Vagina (tissue), 2 donors: ENCODE results near the gene AJM1. TPM values are rescaled to one million over a fixed set of nuclear protein-coding genes. Genes with fewer than 3 reads are reported as not detected.

ENCODE experiments used
- DNase-seq, 2 donors: peaks; one replicate each; pipeline ENCODE4 v3.0.0-alpha.2; 2017; ENCODE audit errors: extremely low spot score in 2 of 2
- H3K27ac ChIP-seq: fragments of 200-600 bp; sonication (generic); one replicate; pipeline ENCODE4 v1.5.1; 2019
- H3K27me3 ChIP-seq: fragments of 200-600 bp; sonication (generic); one replicate; pipeline ENCODE4 v1.5.1; 2019
- H3K36me3 ChIP-seq, 2 donors: fragments of 200-600 bp; sonication (generic); one replicate each; pipeline ENCODE4 v1.5.1; 2017 to 2019
- H3K4me1 ChIP-seq: fragments of 200-600 bp; sonication (generic); one replicate; pipeline ENCODE4 v1.5.1; 2019
- H3K4me3 ChIP-seq, 2 donors: fragments of 200-600 bp; sonication (generic); 1 replicate in 1 of 2; 2 replicates in 1 of 2; pipeline ENCODE4 v1.5.1; 2016 to 2019
- H3K9me3 ChIP-seq: fragments of 200-600 bp; sonication (generic); one replicate; pipeline ENCODE4 v1.5.1; 2019
- POLR2A ChIP-seq, 2 donors: fragments of 450-650 bp; IDR thresholded peaks; one replicate each; pipeline ENCODE4 v1.6.1; 2017; ENCODE audit warnings: antibody characterized with exemption in 2 of 2, mild to moderate bottlenecking in 2 of 2, moderate library complexity in 2 of 2
- POLR2AphosphoS5 ChIP-seq, 2 donors: sonication (generic); formaldehyde crosslinking; IDR thresholded peaks; one replicate each; pipeline ENCODE4 v1.9.0; 2017; ENCODE audit warnings: antibody characterized with exemption in 2 of 2, mild to moderate bottlenecking in 2 of 2, low read depth in 1 of 2; ENCODE audit not compliant: insufficient read depth in 1 of 2
- intact Hi-C: fragments of 100-400 bp; cut with DNase I; formaldehyde crosslinking; loops from one replicate; pipeline ENCODE4 v1.15.1; 2023
- microRNA-seq: library from miRNA; unstranded; fragments of <30 nt; microRNA quantifications from one replicate; pipeline ENCODE4, GENCODE V29; 2017; ENCODE audit warnings: borderline number of aligned reads, borderline replicate concordance
- small RNA-seq: library from RNA; depleted of rRNA; stranded (forward); fragments of <200 nt; gene quantifications from one replicate; pipeline ENCODE3, GENCODE V24; 2016
- total RNA-seq: library from RNA; depleted of rRNA; stranded (reverse); fragments of >200 nt; gene quantifications from one replicate; pipeline ENCODE4 v1.2.3, GENCODE V29; 2016
- TF ChIP-seq, protein P1 (sequence below), 3 experiments: fragments of 450-650 bp in 2 of 3; fragments of 200-600 bp in 1 of 3; sonication (generic) in 1 of 3; IDR thresholded peaks; one replicate each; pipeline ENCODE4 v1.5.1; 2017 to 2019; ENCODE audit warnings: antibody characterized with exemption in 3 of 3, mild to moderate bottlenecking in 2 of 3, moderate library complexity in 2 of 3

AJM1 gene
- total RNA-seq, 1 donor from 2014 or later = 1.2 TPM

DNA sequence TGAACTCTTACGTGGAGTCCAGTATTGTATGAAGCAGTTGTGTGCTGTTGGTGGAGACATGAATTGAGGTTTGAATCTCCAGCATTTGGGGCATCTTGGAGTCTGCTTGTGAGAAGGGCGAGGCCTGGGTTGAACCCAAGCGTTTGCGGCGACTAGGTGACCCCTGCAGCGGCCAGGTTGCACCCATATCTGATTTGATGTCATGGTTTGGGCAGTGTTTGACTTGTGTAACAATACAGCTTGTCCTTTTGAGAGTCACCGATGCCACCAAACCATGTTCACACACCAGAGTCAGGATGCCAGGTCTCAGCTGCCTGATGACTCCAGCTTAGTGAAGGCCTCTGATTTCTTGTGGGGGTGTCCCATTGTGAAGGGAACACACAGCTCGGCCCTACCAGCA, 46.2 kb downstream of the AJM1 start:
- TF ChIP-seq, protein P1, sequence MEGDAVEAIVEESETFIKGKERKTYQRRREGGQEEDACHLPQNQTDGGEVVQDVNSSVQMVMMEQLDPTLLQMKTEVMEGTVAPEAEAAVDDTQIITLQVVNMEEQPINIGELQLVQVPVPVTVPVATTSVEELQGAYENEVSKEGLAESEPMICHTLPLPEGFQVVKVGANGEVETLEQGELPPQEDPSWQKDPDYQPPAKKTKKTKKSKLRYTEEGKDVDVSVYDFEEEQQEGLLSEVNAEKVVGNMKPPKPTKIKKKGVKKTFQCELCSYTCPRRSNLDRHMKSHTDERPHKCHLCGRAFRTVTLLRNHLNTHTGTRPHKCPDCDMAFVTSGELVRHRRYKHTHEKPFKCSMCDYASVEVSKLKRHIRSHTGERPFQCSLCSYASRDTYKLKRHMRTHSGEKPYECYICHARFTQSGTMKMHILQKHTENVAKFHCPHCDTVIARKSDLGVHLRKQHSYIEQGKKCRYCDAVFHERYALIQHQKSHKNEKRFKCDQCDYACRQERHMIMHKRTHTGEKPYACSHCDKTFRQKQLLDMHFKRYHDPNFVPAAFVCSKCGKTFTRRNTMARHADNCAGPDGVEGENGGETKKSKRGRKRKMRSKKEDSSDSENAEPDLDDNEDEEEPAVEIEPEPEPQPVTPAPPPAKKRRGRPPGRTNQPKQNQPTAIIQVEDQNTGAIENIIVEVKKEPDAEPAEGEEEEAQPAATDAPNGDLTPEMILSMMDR (IDR thresholded peaks at IDR 0.05) = no peak
- Histone ChIP-seq H3K9me3 (no peaks in the 10 kb centered on the region), H3K27me3 (no peaks in the 10 kb centered on the region), H3K36me3 (no peaks in the 10 kb centered on the region), H3K4me3 (no peak overlapping the region), H3K4me1 (peaks cover 22% of the 10 kb centered on the region), H3K27ac (no peak overlapping the region)
- DNase-seq = no peak
- intact Hi-C loops = no loop called here

DNA sequence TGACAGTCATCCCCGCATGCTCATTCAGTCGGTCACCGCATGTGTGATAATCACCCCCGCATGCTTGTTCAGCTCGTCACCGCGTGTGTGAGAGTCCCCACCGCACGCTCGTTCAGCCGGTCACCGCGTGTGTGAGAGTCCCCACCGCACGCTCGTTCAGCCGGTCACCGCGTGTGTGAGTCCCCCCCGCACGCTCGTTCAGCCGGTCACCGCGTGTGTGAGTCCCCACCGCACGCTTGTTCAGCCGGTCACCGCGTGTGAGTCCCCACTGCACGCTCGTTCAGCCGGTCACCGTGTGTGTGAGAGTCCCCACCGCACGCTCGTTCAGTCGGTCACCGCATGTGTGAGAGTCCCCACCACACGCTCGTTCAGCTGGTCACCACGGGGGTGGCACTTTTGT, 47.6 kb downstream of the AJM1 start:
- H3K4me3 ChIP-seq = no peak overlapping the region
- H3K4me1 ChIP-seq = peaks cover 22% of the 10 kb centered on the region
- H3K9me3 ChIP-seq = no peaks in the 10 kb centered on the region
- DNase-seq = no peak
- H3K27me3 ChIP-seq = no peaks in the 10 kb centered on the region
- TF ChIP-seq, protein P1 (IDR thresholded peaks at IDR 0.05) = no peak
- TF ChIP-seq POLR2A (IDR thresholded peaks at IDR 0.05) (no peak), POLR2AphosphoS5 (IDR thresholded peaks at IDR 0.05; ENCODE audit: insufficient read depth in 1 of 2, low read depth in 1 of 2) (no peak)
- no peaks in the 10 kb centered on the region for H3K36me3 ChIP-seq
- H3K27ac ChIP-seq = no peak overlapping the region
- intact Hi-C loops = no loop called here

DNA sequence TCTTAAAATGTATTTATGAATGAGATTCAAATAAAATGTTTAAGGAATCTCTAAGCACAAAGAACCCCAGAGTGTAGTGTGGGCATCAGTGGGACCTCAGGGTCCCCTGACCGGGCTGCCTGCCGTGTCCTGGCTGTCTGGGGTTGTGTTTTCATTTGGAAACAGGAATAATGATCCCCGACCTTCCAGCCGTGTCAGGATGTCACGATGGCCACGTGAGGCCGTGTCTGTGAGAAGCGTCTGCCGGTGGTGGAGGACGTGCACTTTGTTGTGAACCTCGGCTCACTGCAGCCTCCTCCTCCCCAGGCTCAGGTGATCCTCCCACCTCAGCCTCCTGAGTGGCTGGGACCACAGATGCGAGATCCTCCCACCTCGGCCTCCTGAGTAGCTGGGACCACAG, 48.4 kb downstream of the AJM1 start:
- intact Hi-C loops = no loop called here
- Histone ChIP-seq H3K27me3 (no peaks in the 10 kb centered on the region), H3K4me3 (no peak overlapping the region), H3K27ac (no peak overlapping the region), H3K36me3 (no peaks in the 10 kb centered on the region), H3K9me3 (no peaks in the 10 kb centered on the region), H3K4me1 (peaks cover 17% of the 10 kb centered on the region)
- no peak for DNase-seq
- TF ChIP-seq POLR2A (IDR thresholded peaks at IDR 0.05) (no peak), POLR2AphosphoS5 (IDR thresholded peaks at IDR 0.05; ENCODE audit: insufficient read depth in 1 of 2, low read depth in 1 of 2) (no peak)
- TF ChIP-seq, protein P1 (IDR thresholded peaks at IDR 0.05) = no peak

Small RNA genes within 50 kb of the gene (microRNA-seq; reads per million reads assigned to microRNA genes)
- gene MIR4292 = not detected
- not detected for gene MIR4479

Small RNA genes within 50 kb of the gene (small RNA-seq; reads per million reads assigned to genes)
- gene AL355987.2 (not detected), gene MIR4292 (not detected), gene MIR4479 (not detected)

Other genes starting within 250 kb of the AJM1 start
- 272 TPM for gene EGFL7, start 179.6 kb upstream of the AJM1 start, total RNA-seq
- gene AGPAT2, start 155.0 kb upstream of the AJM1 start, total RNA-seq = 87.2 TPM
- gene DIPK1B, start 129.9 kb upstream of the AJM1 start, total RNA-seq = 11.5 TPM
- gene LCN10, start 99.5 kb upstream of the AJM1 start, total RNA-seq = 8.3 TPM
- 17.9 TPM for gene LCN6, start 94.0 kb upstream of the AJM1 start, total RNA-seq
- gene LCN8, start 84.2 kb upstream of the AJM1 start, total RNA-seq = not detected
- not detected for gene LCN15, start 78.0 kb upstream of the AJM1 start, total RNA-seq
- 64.1 TPM for gene TMEM141, start 51.1 kb upstream of the AJM1 start, total RNA-seq
- not detected for gene CCDC183, start 46.1 kb upstream of the AJM1 start, total RNA-seq
- gene RABL6, start 34.5 kb upstream of the AJM1 start, total RNA-seq = 31.7 TPM
- gene PHPT1, start 6.9 kb downstream of the AJM1 start, total RNA-seq = 38.1 TPM
- gene MAMDC4, start 9.9 kb downstream of the AJM1 start, total RNA-seq = 3.2 TPM
- 257 TPM for gene EDF1, start 23.8 kb downstream of the AJM1 start, total RNA-seq
- 12.8 TPM for gene TRAF2, start 44.0 kb downstream of the AJM1 start, total RNA-seq
- gene FBXW5, start 102.3 kb downstream of the AJM1 start, total RNA-seq = 125 TPM
- gene C8G, start 102.8 kb downstream of the AJM1 start, total RNA-seq = not detected
- gene LCN12, start 109.8 kb downstream of the AJM1 start, total RNA-seq = not detected
- gene PTGDS, start 135.0 kb downstream of the AJM1 start, total RNA-seq = 301 TPM
- gene LCNL1, start 140.5 kb downstream of the AJM1 start, total RNA-seq = 2.0 TPM
- 62.9 TPM for gene PAXX, start 149.9 kb downstream of the AJM1 start, total RNA-seq
- 23.6 TPM for gene CLIC3, start 154.1 kb downstream of the AJM1 start, total RNA-seq
- gene ABCA2, start 185.8 kb downstream of the AJM1 start, total RNA-seq = 44.0 TPM
- not detected for gene FUT7, start 189.6 kb downstream of the AJM1 start, total RNA-seq
- gene NPDC1, start 203.7 kb downstream of the AJM1 start, total RNA-seq = 67.5 TPM
- gene ENTPD2, start 211.6 kb downstream of the AJM1 start, total RNA-seq = 4.9 TPM
- gene SAPCD2, start 228.1 kb downstream of the AJM1 start, total RNA-seq = 2.7 TPM
- 13.3 TPM for gene UAP1L1, start 235.0 kb downstream of the AJM1 start, total RNA-seq
- gene MAN1B1, start 244.5 kb downstream of the AJM1 start, total RNA-seq = 34.1 TPM